Naive thymus-derived CD8-positive, alpha-beta T cell (primary cell): ENCODE results near the gene PEX19. TPM values are rescaled to one million over a fixed set of nuclear protein-coding genes. Genes with fewer than 3 reads are reported as not detected.
"Not testable (repeated sequence)": the region's sequence is repeated elsewhere in the genome, so short reads cannot be mapped to it uniquely, and the experiment has no call there.

Experiments
- ATAC-seq, 2 donors: fragments of 150-1000 bp; cut with Tn5 transposase in 1 of 2; sonication (Bioruptor Pico), chemical (Tn5 transposase) in 1 of 2; 1 replicate in 1 of 2; 2 replicates in 1 of 2; pipeline ENCODE4 v1.10.0; 2021; ENCODE audit warnings: mild to moderate bottlenecking in 2 of 2, moderate library complexity in 2 of 2
- POLR2A ChIA-PET: fragments of 350-600 bp; sonication (Branson Sonifier 250); formaldehyde crosslinking; loops from one replicate; lab custom pipeline; 2021; ENCODE audit warnings: antibody characterized with exemption; lab: Charles Lee
- DNase-seq, 10 donors: peaks; one replicate each; pipeline versions ENCODE4 v3.0.0 to v3.0.0-alpha.2; 2020 to 2022
- H3K27ac Mint-ChIP-seq, 10 donors: one replicate each; pipeline ENCODE4 v1.8.0; 2020 to 2022; ENCODE audit warnings: mild to moderate bottlenecking in 10 of 10, mixed read lengths in 10 of 10, moderate library complexity in 4 of 10, inconsistent platforms in 1 of 10
- H3K27me3 Mint-ChIP-seq, 5 donors: one replicate each; pipeline ENCODE4 v1.8.0; 2021 to 2022; ENCODE audit warnings: mixed read lengths in 5 of 5
- H3K36me3 Mint-ChIP-seq, 3 donors: one replicate each; pipeline ENCODE4 v1.8.0; 2020 to 2022; ENCODE audit warnings: mixed read lengths in 3 of 3, mild to moderate bottlenecking in 2 of 3, inconsistent platforms in 1 of 3
- H3K4me1 Mint-ChIP-seq, 4 donors: one replicate each; pipeline ENCODE4 v1.8.0; 2021 to 2022; ENCODE audit warnings: mixed read lengths in 4 of 4
- H3K4me3 Mint-ChIP-seq, 10 donors: one replicate each; pipeline ENCODE4 v1.8.0; 2020 to 2022; ENCODE audit warnings: mild to moderate bottlenecking in 10 of 10, mixed read lengths in 10 of 10, moderate library complexity in 6 of 10, inconsistent platforms in 1 of 10
- H3K9me3 Mint-ChIP-seq, 9 donors: one replicate each; pipeline ENCODE4 v1.8.0; 2020 to 2022; ENCODE audit warnings: mixed read lengths in 9 of 9, mild to moderate bottlenecking in 3 of 9, inconsistent platforms in 1 of 9, moderate library complexity in 1 of 9
- polyA plus RNA-seq, 3 donors: library from polyadenylated mRNA; unstranded; fragments of 300-500 nt; fragmentation: Illumina TruSeq; gene quantifications; one replicate each; pipeline ENCODE4 v1.2.3, GENCODE V29; 2021
- total RNA-seq, 8 experiments: library from RNA in 2 of 8; stranded (reverse) in 2 of 8; gene quantifications; one replicate each; pipeline ENCODE4 v1.2.3 and lab custom pipeline; 2021 to 2026

Gene PEX19
- total and polyA plus RNA-seq, 5 experiments from 2014 or later, result 49.7 to 72.1 (median 56.2) TPM

- Mint-ChIP-seq H3K27me3 (no peaks in the 10 kb centered on the region), H3K4me1 (no peaks in the 10 kb centered on the region), H3K27ac (peak overlapping the region in 2 of 10 donors; percentile 21 to 70), H3K36me3 (peaks cover 5 to 74% (median 19%) of the 10 kb centered on the region in 3 donors), H3K9me3 (no peaks in the 10 kb centered on the region), H3K4me3 (no peak overlapping the region)
- DNase-seq (no peak), ATAC-seq (no peak)
- POLR2A ChIA-PET, result no interaction called here
Observed at GRCh38 chr1:160300173-160300572, 15.2 kb upstream of the PEX19 start.

DNA sequence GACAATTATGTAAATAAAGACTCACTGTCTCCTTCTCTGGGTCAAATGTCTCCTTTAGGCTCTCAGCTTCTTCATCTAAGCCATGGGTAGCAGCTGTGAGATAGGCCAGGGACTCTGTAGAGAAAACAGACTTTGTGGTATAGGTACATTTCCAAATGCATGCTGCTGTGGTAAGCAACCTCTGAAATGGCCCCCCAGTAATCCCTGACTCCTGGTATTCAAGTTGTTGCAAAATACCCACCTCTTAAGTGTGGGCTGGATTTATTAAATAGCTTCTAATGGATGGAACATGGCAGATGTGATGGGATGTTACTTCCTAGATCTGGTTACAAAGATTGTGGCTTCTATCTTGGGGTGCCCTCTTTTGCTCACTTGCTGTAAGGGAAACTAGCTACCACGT is 11.1 kb upstream of the PEX19 start:
- Mint-ChIP-seq H3K27me3 (no peaks in the 10 kb centered on the region), H3K27ac (no peak overlapping the region), H3K36me3 (peaks cover 14 to 96% (median 19%) of the 10 kb centered on the region in 3 donors), H3K4me1 (peaks cover 2 to 5% (median 3%) of the 10 kb centered on the region in 4 donors), H3K4me3 (no peak overlapping the region), H3K9me3 (no peaks in the 10 kb centered on the region)
- ATAC-seq (no peak), DNase-seq (no peak)
- POLR2A ChIA-PET, result no interaction called here

- peak overlapping the region in 4 of 10 donors; percentile 15 to 69 (median 57) for H3K27ac Mint-ChIP-seq
- DNase-seq (no peak), ATAC-seq (no peak)
- H3K27me3 Mint-ChIP-seq, result no peaks in the 10 kb centered on the region
- POLR2A ChIA-PET, result interaction anchor here (1.9 to 2.7 kb wide), 2 partner anchors 100 to 194 kb away, joined by 6 to 13 read pairs; partner anchors contain the start of gene IGSF8
- H3K4me1 Mint-ChIP-seq, result peaks cover 2 to 7% (median 3%) of the 10 kb centered on the region in 4 donors
- H3K4me3 Mint-ChIP-seq, result no peak overlapping the region
- H3K36me3 Mint-ChIP-seq, result peaks cover 14 to 96% (median 16%) of the 10 kb centered on the region in 3 donors
- no peaks in the 10 kb centered on the region for H3K9me3 Mint-ChIP-seq
Observed at GRCh38 chr1:160293020-160293968, 8.4 kb upstream of the PEX19 start.

- H3K27ac Mint-ChIP-seq, result peak overlapping the region in 9 of 10 donors; percentile 10 to 91 (median 78)
- no peak overlapping the region for H3K4me3 Mint-ChIP-seq
- POLR2A ChIA-PET, result interaction anchor here (0.6 to 2.7 kb wide), 8 partner anchors 11 to 207 kb away, joined by 3 to 25 read pairs (median 5); partner anchors contain the start of genes DCAF8 and IGSF8
- peak; percentile 20 to 85 (median 70) for DNase-seq
- H3K36me3 Mint-ChIP-seq, result peaks cover 13 to 82% (median 14%) of the 10 kb centered on the region in 3 donors
- peaks cover 2 to 7% (median 3%) of the 10 kb centered on the region in 4 donors for H3K4me1 Mint-ChIP-seq
- no peaks in the 10 kb centered on the region for H3K9me3 Mint-ChIP-seq
- peak; percentile 99 for ATAC-seq
- H3K27me3 Mint-ChIP-seq, result no peaks in the 10 kb centered on the region
Observed at GRCh38 chr1:160291248-160292220, 6.6 kb upstream of the PEX19 start.

GRCh38 chr1:160287769-160288168 is 2.8 kb upstream of the PEX19 start:
- not testable (repeated sequence) for ATAC-seq, H3K4me3 Mint-ChIP-seq, H3K9me3 Mint-ChIP-seq, H3K27me3 Mint-ChIP-seq, H3K27ac Mint-ChIP-seq, DNase-seq
- POLR2A ChIA-PET, result interaction anchor here (0.6 to 0.7 kb wide), 2 partner anchors 189 to 193 kb away, joined by 4 read pairs; partner anchors contain the start of gene IGSF8
- Mint-ChIP-seq H3K4me1 (peaks cover 18 to 35% (median 28%) of the 10 kb centered on the region in 4 donors), H3K36me3 (peaks cover 4 to 48% (median 5%) of the 10 kb centered on the region in 3 donors)

DNA sequence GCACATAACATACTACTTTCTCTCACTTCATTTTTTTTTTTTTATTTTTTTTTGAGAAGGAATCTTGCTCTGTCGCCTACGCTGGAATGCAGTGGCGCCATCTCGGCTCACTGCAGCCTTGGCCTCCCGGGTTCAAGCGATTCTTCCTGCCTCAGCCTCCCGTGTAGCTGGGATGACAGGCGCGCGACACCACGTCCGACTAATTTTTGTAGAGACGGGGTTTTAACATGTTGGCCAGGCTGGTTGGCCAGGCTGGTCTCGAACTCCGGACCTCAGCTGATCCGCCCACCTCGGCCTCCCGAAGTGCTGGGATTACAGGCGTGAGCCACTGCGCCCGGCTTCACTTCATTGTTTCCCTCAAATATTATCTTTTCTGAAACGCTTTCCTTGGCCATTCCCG is 573 bp upstream of the PEX19 start:
- Mint-ChIP-seq H3K27ac (peak overlapping the region in 8 of 10 donors; percentile 57 to 98 (median 95)), H3K4me1 (peaks cover 17 to 34% (median 29%) of the 10 kb centered on the region in 4 donors), H3K27me3 (peaks cover 0 to 1% (median 0%) of the 10 kb centered on the region in 5 donors), H3K9me3 (no peaks in the 10 kb centered on the region), H3K36me3 (peaks cover 0 to 47% (median 11%) of the 10 kb centered on the region in 3 donors), H3K4me3 (peak overlapping the region; percentile 92 to 100 (median 98))
- ATAC-seq (no peak), DNase-seq (no peak)
- POLR2A ChIA-PET, result interaction anchor here (0.6 to 3.8 kb wide), 10 partner anchors 12 to 361 kb away, joined by 3 to 47 read pairs (median 4); partner anchors contain the start of genes COPA, DCAF8, IGSF8 and NCSTN

DNA sequence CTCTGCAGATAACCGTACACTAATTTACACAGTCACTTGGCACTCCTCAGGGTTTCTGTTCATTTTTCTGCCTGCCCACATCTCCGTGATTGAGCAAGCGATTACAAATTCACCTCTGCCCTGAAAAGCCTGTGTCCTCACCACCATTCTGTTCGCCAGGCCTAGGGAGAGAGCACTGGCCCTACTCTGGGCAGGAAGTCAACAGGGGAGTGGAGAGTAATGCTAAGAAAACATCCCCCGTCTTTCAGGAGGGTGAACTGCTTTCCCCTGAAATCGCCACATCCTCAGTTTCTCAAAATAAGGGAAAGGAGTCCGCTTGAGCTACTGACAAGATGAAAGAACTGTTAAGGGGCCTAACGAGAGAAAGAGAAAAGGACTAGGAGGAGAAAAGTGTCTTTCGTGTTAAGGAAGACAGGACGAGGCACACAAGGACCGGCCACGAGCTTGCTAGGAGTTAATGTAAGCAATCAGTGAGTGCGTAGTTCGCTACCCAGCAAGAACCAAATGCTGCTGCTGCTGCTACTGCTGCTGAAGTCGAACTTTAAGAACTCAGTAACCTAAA is 632 bp downstream of the PEX19 start:
- peak overlapping the region; percentile 91 to 98 (median 95) for H3K27ac Mint-ChIP-seq
- no peaks in the 10 kb centered on the region for H3K9me3 Mint-ChIP-seq
- H3K27me3 Mint-ChIP-seq, result peaks cover 0 to 1% (median 0%) of the 10 kb centered on the region in 5 donors
- peaks cover 17 to 34% (median 29%) of the 10 kb centered on the region in 4 donors for H3K4me1 Mint-ChIP-seq
- H3K36me3 Mint-ChIP-seq, result peaks cover 0 to 47% (median 13%) of the 10 kb centered on the region in 3 donors
- POLR2A ChIA-PET, result interaction anchor here (1.0 to 3.8 kb wide), 8 partner anchors 22 to 360 kb away, joined by 3 to 47 read pairs (median 4); partner anchors contain the start of genes DCAF8 and IGSF8
- ATAC-seq (peak; percentile 37 to 44), DNase-seq (peak in 3 of 10 donors; percentile 7 to 9 (median 8))
- peak overlapping the region; percentile 92 to 100 (median 98) for H3K4me3 Mint-ChIP-seq

GRCh38 chr1:160282807-160283206 is 2.1 kb downstream of the PEX19 start:
- POLR2A ChIA-PET, result no interaction called here
- Mint-ChIP-seq H3K27ac (no peak overlapping the region), H3K4me3 (peak overlapping the region in 2 of 10 donors; percentile 92 to 98), H3K27me3 (peaks cover 0 to 1% (median 0%) of the 10 kb centered on the region in 5 donors), H3K9me3 (no peaks in the 10 kb centered on the region), H3K36me3 (peaks cover 0 to 50% (median 19%) of the 10 kb centered on the region in 3 donors), H3K4me1 (peaks cover 17 to 34% (median 29%) of the 10 kb centered on the region in 4 donors)
- ATAC-seq (no peak), DNase-seq (no peak)

DNA sequence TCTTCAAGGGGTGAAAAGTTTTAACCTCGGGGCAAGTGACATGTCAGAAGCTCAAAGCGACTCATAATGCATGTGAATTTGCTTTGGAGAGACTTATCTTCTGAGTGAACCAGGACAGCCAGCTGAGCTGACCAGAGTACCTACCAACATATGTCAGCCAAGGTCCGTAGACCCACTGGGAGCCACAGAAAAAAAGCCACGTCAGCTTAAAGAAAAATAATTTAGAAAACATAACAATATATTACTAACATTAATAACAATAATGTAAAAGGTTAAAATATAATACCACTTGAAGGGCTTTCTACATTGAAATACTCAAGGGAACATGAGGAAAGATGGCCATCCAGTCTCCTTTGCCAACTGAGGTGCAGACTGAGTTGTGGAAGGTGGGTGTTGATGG is 6.9 kb downstream of the PEX19 start:
- ATAC-seq, result no peak
- H3K36me3 Mint-ChIP-seq, result peaks cover 0 to 67% (median 26%) of the 10 kb centered on the region in 3 donors
- no peaks in the 10 kb centered on the region for H3K9me3 Mint-ChIP-seq
- DNase-seq, result no peak
- no peaks in the 10 kb centered on the region for H3K27me3 Mint-ChIP-seq
- H3K27ac Mint-ChIP-seq, result no peak overlapping the region
- H3K4me1 Mint-ChIP-seq, result peaks cover 2 to 8% (median 4%) of the 10 kb centered on the region in 4 donors
- no peak overlapping the region for H3K4me3 Mint-ChIP-seq
- POLR2A ChIA-PET, result interaction anchor here (1.3 kb wide), 1 partner anchor 16 kb away, joined by 5 read pairs; the partner anchor contains the start of gene DCAF8

DNA sequence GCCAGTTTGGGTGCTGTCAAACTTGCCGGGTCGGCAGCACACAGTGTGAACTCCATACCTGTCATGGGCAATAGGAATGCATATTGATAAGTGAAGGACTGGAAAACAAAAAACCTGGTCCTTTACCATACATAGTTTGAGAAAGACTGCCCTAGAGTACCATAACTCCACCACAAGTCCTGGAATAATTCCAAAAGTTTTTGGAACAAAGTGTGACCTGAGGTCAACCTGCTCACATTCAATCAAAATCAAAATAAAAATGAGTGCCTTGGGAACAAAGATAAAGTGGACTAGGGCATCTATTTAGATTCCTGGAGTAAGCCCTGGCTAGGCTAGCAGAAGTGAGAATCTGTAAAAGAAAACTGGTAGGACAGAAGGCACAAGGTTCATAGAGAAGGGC is 7.6 kb downstream of the PEX19 start:
- Mint-ChIP-seq H3K36me3 (peaks cover 0 to 61% (median 26%) of the 10 kb centered on the region in 3 donors), H3K27ac (no peak overlapping the region), H3K4me1 (peaks cover 0 to 1% (median 0%) of the 10 kb centered on the region in 4 donors), H3K27me3 (no peaks in the 10 kb centered on the region), H3K4me3 (no peak overlapping the region), H3K9me3 (no peaks in the 10 kb centered on the region)
- POLR2A ChIA-PET, result no interaction called here
- DNase-seq, result no peak
- ATAC-seq, result no peak

DNA sequence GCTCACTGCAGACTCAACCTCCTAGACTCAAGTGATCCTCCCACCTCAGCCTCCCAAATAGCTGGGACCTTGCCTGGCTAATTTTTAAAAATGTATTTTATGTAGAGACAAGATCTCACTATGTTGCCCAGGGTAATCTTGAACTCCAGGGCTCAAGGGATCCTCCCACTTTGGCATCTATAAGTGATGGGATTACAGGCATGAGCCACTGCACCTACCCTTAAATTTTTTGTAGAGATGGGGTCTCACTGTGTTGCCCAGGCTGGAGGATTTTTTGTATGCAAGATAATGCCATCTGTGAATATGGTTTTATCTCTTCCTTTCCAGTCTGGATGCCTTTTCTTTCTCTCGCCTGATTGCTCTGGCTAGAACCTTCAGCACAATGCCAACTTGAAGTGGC is 13.9 kb downstream of the PEX19 start:
- POLR2A ChIA-PET, result no interaction called here
- H3K4me1 Mint-ChIP-seq, result no peaks in the 10 kb centered on the region
- peaks cover 0 to under 1% (median 0%) of the 10 kb centered on the region in 3 donors for H3K36me3 Mint-ChIP-seq

More for the DNA sequence above, 13.9 kb downstream of the PEX19 start:
- no peaks in the 10 kb centered on the region for H3K9me3 Mint-ChIP-seq
- no peak for ATAC-seq
- H3K4me3 Mint-ChIP-seq, result no peak overlapping the region
- H3K27ac Mint-ChIP-seq, result no peak overlapping the region
- no peaks in the 10 kb centered on the region for H3K27me3 Mint-ChIP-seq
- no peak for DNase-seq
